ENCODE measurements around the gene KIF18B. TPM values are rescaled to one million over a fixed set of nuclear protein-coding genes. Genes with fewer than 3 reads are reported as not detected.

The KIF18B gene
- total and polyA plus RNA-seq, 2 donors (not counting 3 experiments of a cell fraction or from before 2014, with no cell fraction given): 24.5 to 50.3 TPM

- Histone ChIP-seq H3K9me3 (replicated peaks; ENCODE audit: control insufficient read depth, insufficient read depth, low read length) (no peaks in the 10 kb centered on the region), H4K20me1 (replicated peaks; ENCODE audit: control insufficient read depth, extremely low read depth, insufficient read depth, low read length) (no peaks in the 10 kb centered on the region), H3K27ac (ENCODE audit: insufficient read depth, low read depth, low read length) (no peak overlapping the region), H2AFZ (ENCODE audit: low read depth, low read length) (no peak overlapping the region), H3K27me3 (ENCODE audit: control insufficient read depth in 2 of 2, insufficient read depth in 2 of 2, low read length in 2 of 2) (no peaks in the 10 kb centered on the region), H3K4me2 (ENCODE audit: insufficient read depth, low read length) (no peak overlapping the region), H3K9me1 (replicated peaks; ENCODE audit: control insufficient read depth, extremely low read depth, insufficient read depth, low read length) (peaks cover 3% of the 10 kb centered on the region), H3K9ac (replicated peaks; ENCODE audit: extremely low read depth, insufficient read depth, low read length) (no peak overlapping the region), H3K4me1 (ENCODE audit: control insufficient read depth, extremely low read depth, insufficient read depth, low read length) (no peaks in the 10 kb centered on the region), H3K36me3 (ENCODE audit: control insufficient read depth in 2 of 2, extremely low read depth in 1 of 2, insufficient read depth in 2 of 2, low read length in 2 of 2) (peaks cover 23 to 36% of the 10 kb centered on the region in 2 experiments), H3K4me3 (replicated peaks in 1 of 3; ENCODE audit: insufficient read depth in 1 of 3, low read depth in 1 of 3, low read length in 3 of 3) (no peak overlapping the region), H3K79me2 (ENCODE audit: control insufficient read depth, insufficient read depth, low read length) (peaks cover 57% of the 10 kb centered on the region)
- no peak for TF ChIP-seq FOS (IDR thresholded peaks at IDR 0.05; ENCODE audit: borderline replicate concordance, insufficient read depth, low read length)
- no peak for TF ChIP-seq MAX (IDR thresholded peaks at IDR 0.05; ENCODE audit: insufficient read depth, insufficient read length)
- TF ChIP-seq GATA2 (IDR thresholded peaks at IDR 0.05; ENCODE audit: insufficient read depth, insufficient read length, low read depth, low read length): no peak
- TF ChIP-seq POLR2AphosphoS5 (IDR thresholded peaks at IDR 0.05; ENCODE audit: insufficient read depth, low read depth, low read length): no peak
- TF ChIP-seq EZH2 (IDR thresholded peaks at IDR 0.05; ENCODE audit: borderline replicate concordance, low read depth, low read length, severe bottlenecking): no peak
- TF ChIP-seq MYC (IDR thresholded peaks at IDR 0.05; ENCODE audit: low read depth, low read length): no peak
- CTCF ChIA-PET: no interaction called here
- no TSS peak for BruUV-seq (replicated peaks)
- intact Hi-C loops (cut with micrococcal nuclease) (no loop called here), dilution Hi-C loops (cut with MboI; ENCODE audit: extremely low pct_ligation_motif_present, low sequenced_read_pairs) (no loop called here)
- POLR2A ChIA-PET: no interaction called here
- DNase-seq (ENCODE audit: low read depth, low spot score) (no peak), FAIRE-seq (no peak)
These were observed 59.3 kb downstream of the KIF18B start for GRCh38 chr17:44887971-44888954.

Data from endothelial cell of umbilical vein (primary cell).